ENCODE results near the gene WDFY4.

The WDFY4 gene

DNA sequence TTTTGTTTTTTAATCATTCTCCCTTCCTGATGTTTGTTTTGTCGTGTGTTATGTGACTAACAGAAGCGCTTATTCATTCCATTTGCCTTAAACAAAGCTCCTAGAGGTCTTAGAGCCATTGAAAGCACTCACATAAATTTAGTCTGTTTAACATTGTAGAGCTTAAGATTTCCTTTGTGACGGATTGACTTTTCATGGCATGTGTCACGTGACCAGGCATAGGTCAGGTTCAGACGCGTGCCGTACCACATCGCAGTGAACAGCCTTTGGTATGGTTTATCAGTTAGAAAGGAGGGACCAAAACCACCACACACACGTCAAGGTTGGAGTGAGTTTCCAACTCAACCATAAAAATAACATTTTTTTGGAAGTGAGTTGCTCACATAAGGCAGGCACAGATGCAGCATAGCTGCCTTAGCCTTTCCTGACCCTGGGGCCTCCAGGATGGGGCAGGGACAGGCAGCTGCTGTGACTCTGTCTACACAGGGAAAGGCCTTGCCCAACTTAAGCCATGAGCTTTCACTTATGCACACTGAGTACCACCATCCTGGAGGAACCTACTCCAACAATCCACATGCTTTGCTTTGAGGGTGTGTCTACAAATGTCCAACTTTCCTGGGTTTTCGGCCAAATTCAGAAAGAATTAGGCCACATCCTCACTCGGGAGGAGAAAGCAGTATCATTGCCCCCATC lies 55.5 kb downstream of the WDFY4 start:
- DNase-seq (ENCODE audit: extremely low read depth in 1 of 2, low read depth in 1 of 2) = no peak

- no peak for DNase-seq (ENCODE audit: extremely low read depth in 1 of 2, low read depth in 1 of 2)
Measured at GRCh38 chr10:48740988-48741387, 56.3 kb downstream of the WDFY4 start.

DNA sequence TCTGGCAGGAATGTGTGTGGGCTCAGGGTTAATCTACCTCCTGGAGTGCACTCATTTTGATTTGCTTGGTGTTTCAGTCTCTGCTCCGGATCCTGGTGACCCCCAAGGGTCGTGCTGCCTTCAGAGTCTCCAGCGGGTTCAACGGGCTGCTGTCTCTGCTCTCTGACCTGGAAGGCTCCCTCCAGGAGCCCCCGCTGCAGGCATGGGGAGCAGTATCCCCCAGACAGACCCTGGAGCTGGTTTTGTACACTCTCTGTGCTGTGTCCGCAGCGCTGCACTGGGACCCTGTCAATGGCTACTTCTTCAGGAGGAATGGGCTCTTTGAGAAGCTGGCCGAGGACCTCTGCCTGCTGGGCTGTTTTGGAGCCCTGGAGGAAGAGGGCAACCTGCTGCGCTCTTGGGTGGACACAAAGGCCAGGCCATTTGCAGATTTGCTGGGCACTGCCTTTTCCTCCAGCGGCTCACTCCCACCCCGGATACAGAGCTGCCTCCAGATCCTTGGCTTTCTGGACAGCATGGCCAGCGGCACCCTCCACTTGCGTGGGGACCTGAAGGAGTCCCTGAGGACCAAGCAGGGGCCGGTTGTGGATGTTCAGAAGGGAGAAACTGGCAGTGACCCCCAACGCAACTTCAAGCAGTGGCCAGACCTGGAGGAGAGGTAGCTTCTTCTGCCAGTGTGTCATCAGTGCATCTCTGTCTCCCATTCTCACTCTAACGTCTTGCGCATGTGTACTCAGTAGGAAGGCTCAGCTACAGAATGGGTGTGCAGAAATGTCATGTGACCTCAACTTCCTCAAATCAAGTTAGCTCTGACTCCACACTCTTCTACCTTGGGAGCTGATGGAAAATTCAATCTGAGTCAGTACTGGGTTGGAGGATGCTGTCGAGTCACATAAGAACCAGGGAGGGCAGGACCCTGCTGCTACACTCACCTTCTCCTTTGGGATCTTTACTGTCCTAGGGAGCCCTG lies 58.5 kb downstream of the WDFY4 start:
- no peak for DNase-seq (ENCODE audit: extremely low read depth in 1 of 2, low read depth in 1 of 2)

DNA sequence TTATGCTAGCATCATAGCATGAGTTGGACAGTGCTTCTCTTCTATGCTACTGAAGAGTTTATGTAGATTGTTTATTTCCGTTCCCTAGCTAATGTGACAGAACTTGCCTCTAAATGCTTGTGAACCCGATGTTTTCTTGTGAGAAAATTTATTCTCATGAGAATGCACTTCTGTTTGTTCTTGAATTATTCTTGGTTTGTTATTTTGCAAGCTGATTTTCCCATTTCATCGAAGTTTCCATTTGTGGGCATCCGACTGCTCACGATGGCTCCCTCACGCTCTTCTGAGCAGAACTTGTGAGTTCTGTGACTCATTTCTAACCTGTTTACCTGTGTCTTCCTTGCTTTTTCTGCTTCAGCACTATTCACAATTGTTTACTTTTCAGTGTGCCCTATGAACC lies 59.9 kb downstream of the WDFY4 start:
- no peak for DNase-seq (ENCODE audit: extremely low read depth in 1 of 2, low read depth in 1 of 2)

DNA sequence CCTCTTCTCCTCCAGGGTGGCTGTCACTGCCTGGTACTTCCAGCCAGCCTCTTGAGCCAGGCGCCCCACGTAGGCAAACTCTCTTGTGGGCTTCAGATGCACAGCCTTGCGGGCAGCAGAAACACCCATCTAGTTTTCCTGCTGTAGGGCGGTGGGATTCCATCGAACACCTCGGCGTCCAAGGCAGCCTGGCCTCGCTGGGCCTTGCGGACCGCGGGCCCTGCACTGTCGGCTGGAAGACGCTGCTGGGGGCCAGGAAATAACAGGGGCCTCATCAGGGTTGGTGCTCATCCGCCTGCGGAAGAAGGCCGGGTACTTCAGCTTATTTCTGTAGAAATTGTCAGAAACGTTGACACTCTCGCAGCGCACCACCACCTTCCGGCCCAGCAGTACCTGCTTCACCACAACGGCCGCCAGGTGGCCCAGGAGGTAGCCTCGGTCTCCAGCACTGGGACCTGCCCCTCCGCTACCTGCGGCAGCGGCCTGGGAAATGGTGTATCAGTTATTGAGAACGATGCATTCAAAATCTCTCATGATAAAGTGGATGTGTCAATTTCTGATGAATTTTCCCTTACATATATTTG lies 61.1 kb downstream of the WDFY4 start:
- no peak for DNase-seq (ENCODE audit: extremely low read depth in 1 of 2, low read depth in 1 of 2)

- no peak for DNase-seq (ENCODE audit: extremely low read depth in 1 of 2, low read depth in 1 of 2)
Measured at GRCh38 chr10:48748573-48748972, 63.9 kb downstream of the WDFY4 start.

GRCh38 chr10:48749254-48749787 lies 64.6 kb downstream of the WDFY4 start:
- no peak for DNase-seq (ENCODE audit: extremely low read depth in 1 of 2, low read depth in 1 of 2)

DNA sequence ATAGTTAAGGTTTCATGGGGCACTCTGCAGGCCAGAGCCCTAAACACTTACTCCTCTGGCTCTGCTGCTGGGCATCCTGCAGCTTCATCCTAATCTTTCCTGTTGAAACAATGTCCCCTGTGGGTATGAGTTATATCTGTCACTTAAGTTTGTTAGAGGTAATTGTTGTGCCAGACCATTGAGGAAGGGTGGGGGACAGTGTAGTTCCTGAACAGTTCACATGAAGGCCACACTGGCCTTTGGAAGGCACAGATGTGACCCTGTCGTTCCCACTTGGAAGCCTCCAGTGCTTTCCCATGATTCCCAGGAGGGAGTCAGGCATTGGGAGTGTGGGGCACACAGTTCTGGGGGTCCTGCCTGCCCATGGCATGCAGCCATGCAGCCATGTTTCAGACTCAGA lies 65.3 kb downstream of the WDFY4 start:
- DNase-seq (ENCODE audit: extremely low read depth in 1 of 2, low read depth in 1 of 2) = no peak

DNA sequence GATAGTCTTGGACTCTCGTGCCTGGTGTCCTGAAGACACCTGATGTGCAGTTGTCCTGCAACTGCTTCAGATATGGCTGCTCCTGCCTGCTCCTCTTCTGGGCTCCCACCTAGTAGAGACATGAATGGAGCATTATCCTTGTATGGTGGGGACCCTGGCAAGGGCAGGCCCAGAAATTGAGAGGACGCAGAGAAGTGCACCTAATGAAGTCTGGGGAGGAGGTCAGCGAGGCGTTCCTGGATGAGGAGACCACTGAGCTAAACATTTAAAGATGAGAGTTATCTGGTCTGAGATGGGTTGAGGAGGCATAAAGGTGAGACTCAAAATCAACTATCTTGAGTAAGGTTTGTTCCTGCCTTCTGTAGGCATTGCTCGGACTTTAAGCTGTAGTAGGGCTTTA lies 66.3 kb downstream of the WDFY4 start:
- DNase-seq (ENCODE audit: extremely low read depth in 1 of 2, low read depth in 1 of 2) = no peak

- DNase-seq (ENCODE audit: extremely low read depth in 1 of 2, low read depth in 1 of 2) = no peak
Measured at GRCh38 chr10:48751730-48752129, 67.1 kb downstream of the WDFY4 start.

GRCh38 chr10:48758411-48758810 lies 73.7 kb downstream of the WDFY4 start:
- DNase-seq (ENCODE audit: extremely low read depth in 1 of 2, low read depth in 1 of 2) = no peak

GRCh38 chr10:48759113-48759901 lies 74.6 kb downstream of the WDFY4 start:
- no peak for DNase-seq (ENCODE audit: extremely low read depth in 1 of 2, low read depth in 1 of 2)

DNA sequence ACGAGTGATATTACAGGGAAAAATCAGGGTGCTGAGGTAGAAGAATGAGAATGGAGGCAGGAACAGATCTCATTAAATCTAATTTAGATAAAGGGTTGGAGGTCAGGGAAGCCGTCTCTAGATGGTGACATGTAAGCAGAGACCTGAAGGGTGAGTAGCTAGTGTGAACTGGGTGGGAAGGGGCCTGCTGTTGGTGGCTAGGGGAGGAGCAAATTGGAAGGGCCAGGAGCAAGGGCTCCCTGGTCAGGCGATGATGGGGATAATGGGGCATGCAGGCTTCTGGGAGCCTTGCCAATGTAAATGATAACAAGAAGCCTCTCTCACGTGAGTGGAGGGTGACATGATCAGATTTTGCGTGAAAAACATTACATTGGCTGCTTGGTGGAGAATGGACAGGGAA lies 76.3 kb downstream of the WDFY4 start:
- DNase-seq (ENCODE audit: extremely low read depth in 1 of 2, low read depth in 1 of 2) = no peak

DNA sequence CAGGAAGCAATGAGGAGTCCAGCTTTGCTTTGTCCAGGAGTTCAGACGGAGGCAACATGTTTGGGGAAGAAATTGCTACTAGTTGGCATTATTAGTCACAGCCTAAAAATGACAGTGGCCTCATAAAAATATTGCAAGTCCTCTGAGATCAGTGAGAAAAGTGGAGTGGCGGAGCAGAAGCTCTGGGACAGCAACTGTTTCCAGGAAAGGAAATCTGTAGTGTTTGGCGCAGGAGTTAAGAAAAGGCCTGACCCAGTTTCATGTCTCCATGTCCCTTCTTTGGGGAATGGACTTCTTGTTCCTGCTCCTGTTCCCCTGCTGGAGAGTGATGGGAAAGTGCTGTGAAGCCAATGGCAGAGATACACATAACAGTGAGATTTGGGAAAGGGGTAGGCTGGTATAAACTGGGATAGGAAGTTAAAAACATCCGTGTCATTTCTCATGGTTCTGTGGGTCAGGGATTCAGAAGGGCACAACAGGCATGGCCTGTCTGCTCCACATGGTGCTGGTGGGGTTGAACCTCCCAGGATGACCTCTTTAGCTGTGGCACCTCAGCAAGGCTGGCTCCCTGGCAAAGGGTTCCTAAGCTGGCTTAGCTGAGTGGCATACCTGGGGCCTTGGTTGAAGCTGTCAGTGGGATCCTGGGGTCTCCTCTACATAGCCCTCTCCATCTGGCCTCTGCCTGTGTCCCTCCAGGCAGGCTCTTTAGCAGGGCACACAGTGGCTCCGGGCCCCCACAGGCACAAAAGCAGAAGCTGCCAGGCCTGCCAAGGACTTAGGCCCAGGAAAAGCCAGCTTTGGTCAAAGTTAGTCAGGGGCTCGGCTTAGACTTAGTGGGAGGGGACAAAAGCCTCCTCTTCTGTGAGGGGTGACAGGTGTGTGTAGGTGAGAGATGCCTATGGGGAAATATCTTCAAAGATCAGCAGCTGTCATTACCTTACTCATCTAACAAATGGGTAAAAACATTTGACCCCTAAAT lies 77.7 kb downstream of the WDFY4 start:
- DNase-seq (ENCODE audit: extremely low read depth in 1 of 2, low read depth in 1 of 2) = no peak

GRCh38 chr10:48763403-48763965 lies 78.8 kb downstream of the WDFY4 start:
- DNase-seq (ENCODE audit: extremely low read depth in 1 of 2, low read depth in 1 of 2) = no peak

DNA sequence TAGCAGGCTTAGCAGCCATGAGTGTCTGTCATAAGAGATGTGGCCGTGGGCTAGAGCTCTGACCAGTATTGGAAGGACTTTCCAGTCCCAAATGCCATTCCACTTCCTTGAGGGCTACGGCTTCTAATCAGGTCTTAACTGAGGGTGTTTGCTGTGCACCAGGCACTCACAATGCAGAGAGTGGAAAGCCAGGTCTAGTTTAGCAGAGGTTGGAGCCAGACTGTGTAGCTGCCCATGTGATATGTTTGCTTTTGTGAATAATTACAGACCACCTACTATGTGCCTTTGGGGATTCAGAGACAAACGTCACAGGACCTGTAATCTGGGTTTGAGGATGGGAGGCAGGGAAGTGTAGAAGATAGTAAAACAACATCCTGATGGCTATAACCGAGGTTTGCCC lies 79.8 kb downstream of the WDFY4 start:
- DNase-seq (ENCODE audit: extremely low read depth in 1 of 2, low read depth in 1 of 2) = no peak

DNA sequence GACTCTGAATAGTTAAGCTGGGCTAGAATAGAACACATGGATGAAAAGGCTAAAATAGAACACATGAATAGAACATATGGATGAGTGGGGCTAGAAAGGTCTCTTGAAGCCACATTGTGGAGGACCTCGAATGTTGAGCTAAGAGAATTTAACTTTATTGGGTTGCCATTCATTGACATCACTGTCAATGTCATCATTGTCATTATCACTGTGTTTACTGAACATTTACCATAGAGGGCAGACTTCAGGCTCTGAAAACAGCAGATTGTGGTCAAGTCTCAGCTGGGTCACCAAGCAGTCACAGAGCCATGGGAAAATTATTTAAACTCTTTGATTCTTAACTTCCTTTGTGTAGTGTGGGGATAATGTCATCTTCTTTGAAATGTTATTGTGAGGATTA lies 80.4 kb downstream of the WDFY4 start:
- no peak for DNase-seq (ENCODE audit: extremely low read depth in 1 of 2, low read depth in 1 of 2)

DNA sequence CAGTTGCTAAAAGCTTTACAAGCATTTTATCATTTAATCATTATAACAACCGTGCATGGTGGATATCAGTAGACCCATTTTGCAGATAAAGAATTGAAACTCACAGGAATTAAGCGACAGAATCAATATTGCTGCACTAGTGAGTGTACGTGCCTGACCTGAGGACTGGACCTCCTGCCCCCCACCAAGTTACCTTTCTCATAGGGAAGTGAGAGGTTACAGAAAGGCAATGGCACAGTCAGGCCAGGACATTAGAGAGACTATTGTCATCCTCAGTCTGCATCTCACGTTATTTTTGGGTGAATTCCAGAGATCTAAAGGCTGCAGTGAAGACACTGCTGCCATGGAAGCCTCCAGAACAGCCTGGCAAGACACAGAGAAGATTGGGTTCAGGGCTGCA lies 80.9 kb downstream of the WDFY4 start:
- no peak for DNase-seq (ENCODE audit: extremely low read depth in 1 of 2, low read depth in 1 of 2)
